ENCODE measurements around the gene MCM7. TPM values are rescaled to one million over a fixed set of nuclear protein-coding genes. Genes with fewer than 3 reads are reported as not detected.
A peak's percentile ranks its signal among the peaks of the same experiment; 100 is the strongest.

MCM7 gene
- total RNA-seq, 4 donors from 2014 or later, result 28.9 to 41.0 (median 35.8) TPM

DNA sequence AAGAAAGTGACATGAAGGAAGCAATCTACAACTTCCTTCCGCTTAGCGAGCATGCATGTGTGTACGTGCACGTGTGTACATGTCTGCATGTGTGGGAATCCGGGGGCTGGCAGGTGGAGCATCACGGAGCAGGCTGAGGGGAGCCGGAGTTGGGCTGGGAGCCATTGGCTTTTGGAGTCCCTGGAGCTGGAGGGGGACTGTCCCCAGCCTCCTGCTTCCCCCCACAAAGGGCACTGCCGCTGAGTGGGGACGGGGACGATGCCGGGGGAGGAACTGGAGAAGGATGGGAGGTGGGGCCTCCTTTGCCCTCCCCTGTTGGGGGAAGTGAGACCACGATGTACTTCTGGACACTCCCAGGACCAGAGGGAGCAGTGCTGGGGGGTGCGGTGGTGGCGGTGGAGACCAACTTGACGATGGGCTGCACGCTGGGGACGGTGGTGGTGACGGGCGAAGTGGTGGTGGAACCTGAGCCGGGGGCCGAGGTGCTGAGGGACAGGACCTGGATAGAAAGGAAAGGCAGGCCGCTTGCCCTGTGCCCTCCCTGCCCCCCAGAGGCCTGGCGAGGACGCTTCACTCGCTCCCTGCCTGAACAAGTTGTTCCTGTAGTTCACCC is 6.0 kb upstream of the MCM7 start:
- Histone ChIP-seq H3K27ac (no peak overlapping the region), H3K27me3 (no peaks in the 10 kb centered on the region), H3K4me1 (peaks cover 0 to 10% (median 6%) of the 10 kb centered on the region in 4 donors), H3K9me3 (no peaks in the 10 kb centered on the region), H3K36me3 (peaks cover 0 to 92% (median 26%) of the 10 kb centered on the region in 3 donors), H3K4me3 (no peak overlapping the region)
- 73 to 75% methylated on average over 25 of the region's 25 CpGs for WGBS, 2 donors
- DNase-seq (ENCODE audit: low spot score in 2 of 2), result no peak
- no peak for TF ChIP-seq CTCF (IDR thresholded peaks at IDR 0.05)
- TF ChIP-seq EP300 (IDR thresholded peaks at IDR 0.05), result no peak
- no peak for TF ChIP-seq POLR2A (IDR thresholded peaks at IDR 0.05)

- Histone ChIP-seq H3K27me3 (no peaks in the 10 kb centered on the region), H3K4me3 (no peak overlapping the region), H3K27ac (no peak overlapping the region), H3K36me3 (peaks cover 0 to 86% (median 26%) of the 10 kb centered on the region in 3 donors), H3K4me1 (peaks cover 0 to 12% (median 8%) of the 10 kb centered on the region in 4 donors), H3K9me3 (no peaks in the 10 kb centered on the region)
- no peak for DNase-seq (ENCODE audit: low spot score in 2 of 2)
- no peak for TF ChIP-seq EP300 (IDR thresholded peaks at IDR 0.05)
- TF ChIP-seq CTCF (IDR thresholded peaks at IDR 0.05), result no peak
- WGBS, 2 donors, result 79 to 83% methylated on average over 15 to 17 of the region's 17 CpGs
These were observed 5.4 kb upstream of the MCM7 start for GRCh38 chr7:100106633-100107032.

DNA sequence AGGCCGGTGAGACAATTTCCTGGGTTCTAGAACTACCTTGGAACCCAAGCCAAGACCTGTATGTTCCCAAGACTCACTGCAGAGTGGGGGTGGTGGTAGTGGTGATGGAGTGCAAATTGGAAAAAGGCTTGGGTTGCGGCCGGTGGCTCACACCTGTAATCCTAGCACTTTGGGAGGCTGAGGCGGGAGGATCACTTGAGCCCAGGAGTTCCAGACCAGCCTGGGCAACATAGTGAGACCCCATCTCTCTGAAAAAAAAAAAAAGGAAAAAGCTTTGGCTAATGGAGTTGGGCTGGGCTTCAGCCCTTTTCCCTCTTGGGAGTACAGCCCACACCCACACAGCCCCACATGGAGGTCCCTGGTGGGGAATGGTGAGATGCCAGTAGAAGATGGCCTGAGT is 4.3 kb upstream of the MCM7 start:
- no peak for DNase-seq (ENCODE audit: low spot score in 2 of 2)
- no peak overlapping the region for H3K27ac ChIP-seq
- peaks cover 0 to 75% (median 23%) of the 10 kb centered on the region in 3 donors for H3K36me3 ChIP-seq
- no peak for TF ChIP-seq EP300 (IDR thresholded peaks at IDR 0.05)
- WGBS, 2 donors, result 93 to 100% methylated on average over 3 to 4 of the region's 4 CpGs
- H3K9me3 ChIP-seq, result no peaks in the 10 kb centered on the region
- H3K27me3 ChIP-seq, result no peaks in the 10 kb centered on the region
- no peak overlapping the region for H3K4me3 ChIP-seq
- H3K4me1 ChIP-seq, result peaks cover 0 to 12% (median 8%) of the 10 kb centered on the region in 4 donors

GRCh38 chr7:100102950-100103840 is 2.0 kb upstream of the MCM7 start:
- no peak for DNase-seq (ENCODE audit: low spot score in 2 of 2)
- H3K9me3 ChIP-seq, result no peaks in the 10 kb centered on the region
- WGBS, 2 donors, result 74 to 77% methylated on average over 17 of the region's 17 CpGs
- peaks cover 0 to 67% (median 23%) of the 10 kb centered on the region in 3 donors for H3K36me3 ChIP-seq
- H3K4me1 ChIP-seq, result peaks cover 0 to 32% (median 19%) of the 10 kb centered on the region in 4 donors
- no peak for TF ChIP-seq CTCF (IDR thresholded peaks at IDR 0.05)
- no peak for TF ChIP-seq EP300 (IDR thresholded peaks at IDR 0.05)
- TF ChIP-seq POLR2A (IDR thresholded peaks at IDR 0.05), result no peak
- peak overlapping the region in 1 of 4 donors; percentile 98 for H3K27ac ChIP-seq
- no peak overlapping the region for H3K4me3 ChIP-seq
- no peaks in the 10 kb centered on the region for H3K27me3 ChIP-seq

DNA sequence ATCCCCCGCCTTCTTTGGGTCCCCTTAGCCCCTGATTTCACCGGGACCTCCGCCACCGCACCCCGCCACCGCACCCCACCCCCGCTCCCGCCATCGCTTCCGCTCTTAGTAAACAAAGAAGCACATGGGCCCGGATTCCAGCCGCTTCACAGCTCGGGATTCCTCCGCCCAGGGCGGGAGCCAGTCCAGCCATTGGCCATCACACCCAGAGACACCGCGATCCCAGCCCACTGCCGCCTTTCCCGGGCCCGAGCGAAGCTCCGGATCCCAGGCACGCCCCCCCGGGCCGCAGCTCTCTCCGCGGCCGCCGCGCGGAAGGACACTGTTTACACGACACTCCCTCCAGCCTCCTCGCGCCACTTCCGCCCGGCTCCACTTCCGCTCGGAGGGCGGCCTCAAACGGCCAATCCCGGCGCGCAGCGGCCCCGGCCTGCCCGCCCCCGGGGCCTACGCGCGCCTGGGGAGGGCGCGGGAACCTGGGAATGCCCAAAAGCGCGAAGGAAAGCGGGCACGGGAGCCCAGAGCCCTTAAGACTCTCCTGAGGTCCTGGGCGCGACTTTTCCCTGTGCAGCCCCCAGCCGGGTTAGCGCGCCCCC is 679 bp downstream of the MCM7 start:
- peaks cover 0 to 67% (median 41%) of the 10 kb centered on the region in 3 donors for H3K36me3 ChIP-seq
- no peaks in the 10 kb centered on the region for H3K27me3 ChIP-seq
- WGBS, 2 donors, result 0 to 1% methylated on average over 29 to 46 of the region's 61 CpGs
- TF ChIP-seq EP300 (IDR thresholded peaks at IDR 0.05) (peak; percentile 76 to 96), CTCF (IDR thresholded peaks at IDR 0.05) (peak in 2 of 5 experiments; percentile 41 to 62), POLR2A (IDR thresholded peaks at IDR 0.05) (peak in 1 of 2 donors; percentile 15)
- H3K4me3 ChIP-seq, result peak overlapping the region; percentile 62 to 99 (median 74)
- peak overlapping the region; percentile 76 to 96 (median 87) for H3K27ac ChIP-seq
- peak; percentile 86 to 89 for DNase-seq (ENCODE audit: low spot score in 2 of 2)
- peaks cover 0 to 35% (median 19%) of the 10 kb centered on the region in 4 donors for H3K4me1 ChIP-seq
- no peaks in the 10 kb centered on the region for H3K9me3 ChIP-seq

Data from tibial nerve (tissue), 4 donors.